ENCODE measurements around the gene COL9A2. TPM values are rescaled to one million over a fixed set of nuclear protein-coding genes. Genes with fewer than 3 reads are reported as not detected.

The COL9A2 gene
- polyA plus RNA-seq, 10 donors: 1.2 to 2.7 (median 1.6) TPM

DNA sequence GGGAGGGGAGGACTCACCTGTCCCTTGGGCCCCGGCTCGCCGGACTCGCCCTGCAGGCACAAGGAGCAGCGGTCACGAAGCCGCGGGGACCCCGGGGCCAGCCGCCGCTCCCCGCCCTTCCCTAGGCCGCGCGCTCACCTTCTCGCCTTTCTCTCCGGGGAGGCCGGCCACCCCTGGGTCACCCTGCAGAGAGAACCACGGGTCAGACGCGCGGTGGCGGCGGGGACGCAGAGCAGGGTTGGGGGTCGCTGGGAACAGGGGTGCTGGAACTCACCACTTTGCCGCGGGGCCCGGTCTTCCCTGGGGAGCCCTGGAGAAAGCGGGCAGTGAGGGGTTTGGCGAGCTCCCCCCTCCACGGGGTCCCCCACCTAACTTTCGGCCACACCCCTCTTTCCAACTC lies 13.3 kb downstream of the COL9A2 start:
- DNase-seq: no peak

- no peak for DNase-seq
Measured at GRCh38 chr1:40303051-40303771, 13.9 kb downstream of the COL9A2 start.

DNA sequence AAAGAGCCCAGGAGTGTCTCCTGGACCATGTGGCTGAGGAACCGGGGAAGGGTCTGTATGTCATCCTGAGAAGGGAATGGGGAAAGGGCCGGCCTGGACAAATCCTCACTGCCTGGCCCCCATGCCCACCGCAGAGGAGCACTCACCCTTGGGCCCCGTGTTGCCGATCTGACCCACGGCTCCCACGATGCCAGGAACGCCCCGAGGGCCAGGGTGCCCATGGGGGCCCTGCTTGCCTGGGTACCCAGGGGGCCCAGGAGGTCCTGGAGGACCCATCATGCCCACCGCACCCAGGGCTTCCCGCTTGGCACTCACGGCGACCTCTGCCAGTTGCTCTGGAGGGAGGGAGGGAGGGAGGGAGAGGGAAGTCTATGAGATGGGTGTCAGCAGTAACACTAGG lies 14.6 kb downstream of the COL9A2 start:
- DNase-seq: no peak

- DNase-seq: no peak
Measured at GRCh38 chr1:40301541-40302299, 15.4 kb downstream of the COL9A2 start.

GRCh38 chr1:40301066-40301465 lies 16.0 kb downstream of the COL9A2 start:
- DNase-seq: no peak

DNA sequence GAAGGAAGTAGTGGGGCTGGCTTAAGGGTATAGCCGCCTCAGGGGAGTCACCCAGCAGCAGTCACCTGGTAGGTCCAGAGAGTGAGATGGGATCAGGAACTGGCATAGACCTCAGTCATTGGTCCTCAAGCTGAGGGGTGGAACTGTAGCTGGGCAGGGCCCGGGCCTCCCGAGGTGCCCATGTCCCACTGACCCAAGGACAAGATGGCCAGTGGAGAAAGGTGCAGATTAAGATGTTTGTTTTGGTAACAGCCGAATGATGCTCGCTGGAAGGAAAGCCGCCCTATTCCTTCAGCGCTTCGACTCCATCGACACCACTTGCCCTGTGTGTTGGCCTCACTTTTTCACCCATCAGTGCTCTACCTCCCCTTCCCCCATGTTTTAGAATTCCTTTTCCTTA lies 16.4 kb downstream of the COL9A2 start:
- DNase-seq: no peak

DNA sequence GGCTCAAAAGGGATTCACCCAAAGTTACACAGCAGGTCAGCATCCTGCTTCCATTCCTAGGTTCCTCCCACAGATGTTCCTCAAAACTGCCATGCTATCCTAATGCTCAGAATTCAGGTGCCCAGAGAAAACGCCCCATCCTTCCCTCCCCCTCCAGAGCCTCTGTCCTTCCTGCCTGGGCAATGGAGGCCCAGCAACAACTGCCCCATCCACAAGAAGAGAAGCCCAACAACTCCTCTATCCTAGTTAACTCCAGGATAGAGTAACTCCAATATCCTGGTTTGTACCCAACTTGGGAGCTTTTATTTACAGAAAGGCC lies 16.9 kb downstream of the COL9A2 start:
- no peak for DNase-seq

- no peak for DNase-seq
Measured at GRCh38 chr1:40299366-40300248, 17.5 kb downstream of the COL9A2 start.

- DNase-seq: no peak
Measured at GRCh38 chr1:40291293-40291692, 25.8 kb downstream of the COL9A2 start.

- no peak for DNase-seq
Measured at GRCh38 chr1:40281853-40282252, 35.2 kb downstream of the COL9A2 start.

GRCh38 chr1:40276122-40276521 lies 41.0 kb downstream of the COL9A2 start:
- no peak for DNase-seq

DNA sequence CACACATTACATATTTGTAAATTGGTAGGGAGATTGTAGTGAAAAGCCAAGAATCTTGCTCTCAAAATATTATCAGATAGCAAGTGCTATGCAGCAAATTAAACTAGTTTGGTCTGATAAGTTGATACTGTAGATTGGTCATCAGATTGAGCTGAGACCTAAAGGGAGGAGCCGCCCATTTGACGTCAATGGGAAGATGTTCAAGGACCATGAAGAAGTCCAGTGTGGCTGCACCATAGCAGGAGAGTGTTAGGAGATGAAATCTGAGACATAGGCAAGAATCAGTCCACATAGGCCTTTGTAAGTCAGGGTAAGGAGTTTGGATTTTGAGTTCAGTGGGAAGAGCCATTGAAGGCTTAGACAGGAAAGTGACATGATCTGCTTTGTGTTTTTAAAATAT lies 42.8 kb downstream of the COL9A2 start:
- DNase-seq: no peak

DNA sequence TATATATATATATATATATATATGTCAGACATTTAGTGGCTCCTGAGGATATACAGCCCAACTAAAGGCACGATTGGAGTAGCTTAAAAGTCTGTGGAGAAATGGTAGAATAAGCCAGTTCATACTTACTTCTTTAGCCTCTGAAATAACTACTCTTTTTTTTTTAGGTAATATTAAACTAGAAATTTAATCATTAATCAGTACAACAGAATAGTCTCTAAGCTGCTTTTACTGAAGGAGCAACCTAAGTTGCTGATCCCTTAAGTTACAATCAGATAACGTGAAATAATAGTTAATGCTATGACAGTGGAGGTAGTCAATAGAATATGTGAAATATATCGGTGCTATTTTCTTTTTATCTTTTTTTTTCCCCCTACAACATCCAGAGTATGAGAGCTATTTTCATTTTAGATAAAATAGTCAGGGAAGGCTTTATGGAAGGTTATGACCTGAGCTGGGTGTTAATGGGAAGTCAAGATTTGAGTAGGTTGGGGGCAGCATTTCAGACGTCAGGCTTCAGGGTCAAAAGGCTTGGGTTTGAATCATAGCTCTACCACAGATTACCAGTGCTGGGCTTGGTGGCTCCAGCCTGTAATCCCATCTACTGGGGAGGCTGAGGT lies 43.4 kb downstream of the COL9A2 start:
- DNase-seq: no peak

DNA sequence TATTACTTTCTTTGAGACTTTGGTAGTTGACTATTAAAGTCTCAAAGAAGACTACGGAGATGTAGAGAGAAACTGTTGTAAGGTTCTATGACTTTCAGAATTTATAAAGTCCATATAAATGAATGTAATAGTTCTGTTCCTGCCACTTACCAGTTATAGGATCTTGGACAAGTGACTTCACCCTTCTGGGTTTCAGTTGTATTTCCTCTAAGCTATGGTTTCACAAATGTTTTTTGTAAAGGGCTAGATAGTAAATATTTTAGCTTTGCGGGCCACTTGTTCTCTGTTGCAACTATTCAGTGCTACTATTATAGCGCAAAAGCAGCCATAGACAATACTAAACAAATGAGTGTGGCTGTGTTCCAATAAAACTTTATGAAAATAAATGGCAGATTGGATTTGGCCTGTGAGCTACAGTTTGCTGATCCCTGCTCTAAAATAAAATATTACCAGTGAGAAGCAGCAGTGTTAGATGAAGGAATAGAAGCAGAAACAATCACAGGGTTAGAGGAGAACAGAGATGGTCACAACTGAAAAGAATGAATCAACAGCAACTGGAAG lies 44.4 kb downstream of the COL9A2 start:
- no peak for DNase-seq

GRCh38 chr1:40270152-40270834 lies 46.8 kb downstream of the COL9A2 start:
- no peak for DNase-seq

GRCh38 chr1:40268211-40268610 lies 48.9 kb downstream of the COL9A2 start:
- no peak for DNase-seq

DNA sequence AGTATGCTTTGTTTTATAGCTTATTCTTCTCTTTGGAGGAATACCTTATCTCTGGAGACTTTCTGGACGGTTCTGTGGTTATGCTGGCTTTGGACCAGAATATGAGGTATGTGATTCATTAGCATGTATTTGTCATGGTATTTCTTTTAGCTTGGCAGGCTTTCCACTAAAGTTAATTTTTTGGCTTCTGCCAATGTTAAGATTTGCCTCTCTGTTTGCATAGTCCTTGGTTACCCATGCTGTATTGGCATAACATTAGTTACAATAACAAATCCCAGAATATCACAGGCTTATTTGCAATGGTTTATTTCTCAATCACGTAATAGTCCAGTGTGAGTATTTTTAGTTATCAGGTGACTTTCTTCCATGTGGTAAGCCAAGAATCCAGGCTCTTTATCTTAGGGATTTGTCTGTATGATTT lies 49.3 kb downstream of the COL9A2 start:
- peak; percentile 2 to 85 (median 15) for DNase-seq

- DNase-seq: no peak
Measured at GRCh38 chr1:40266786-40267535, 50.1 kb downstream of the COL9A2 start.

GRCh38 chr1:40265919-40266318 lies 51.2 kb downstream of the COL9A2 start:
- no peak for DNase-seq

GRCh38 chr1:40265298-40265697 lies 51.8 kb downstream of the COL9A2 start:
- DNase-seq: no peak
